GM18507 (cell line): ENCODE results near the gene TOP3A.
A peak's percentile ranks its signal among the peaks of the same experiment; 100 is the strongest.

Experiments used
- DNase-seq: peaks from one replicate; pipeline ENCODE4 v3.0.0; 2011; ENCODE audit warnings: low read depth; ENCODE audit not compliant: insufficient read length; ENCODE audit errors: extremely low spot score
- FAIRE-seq: peaks from 2 replicates; lab custom pipeline; 2011; peaks lifted over from hg19 to GRCh38; lab: Jason Lieb, UNC

The TOP3A gene

DNA sequence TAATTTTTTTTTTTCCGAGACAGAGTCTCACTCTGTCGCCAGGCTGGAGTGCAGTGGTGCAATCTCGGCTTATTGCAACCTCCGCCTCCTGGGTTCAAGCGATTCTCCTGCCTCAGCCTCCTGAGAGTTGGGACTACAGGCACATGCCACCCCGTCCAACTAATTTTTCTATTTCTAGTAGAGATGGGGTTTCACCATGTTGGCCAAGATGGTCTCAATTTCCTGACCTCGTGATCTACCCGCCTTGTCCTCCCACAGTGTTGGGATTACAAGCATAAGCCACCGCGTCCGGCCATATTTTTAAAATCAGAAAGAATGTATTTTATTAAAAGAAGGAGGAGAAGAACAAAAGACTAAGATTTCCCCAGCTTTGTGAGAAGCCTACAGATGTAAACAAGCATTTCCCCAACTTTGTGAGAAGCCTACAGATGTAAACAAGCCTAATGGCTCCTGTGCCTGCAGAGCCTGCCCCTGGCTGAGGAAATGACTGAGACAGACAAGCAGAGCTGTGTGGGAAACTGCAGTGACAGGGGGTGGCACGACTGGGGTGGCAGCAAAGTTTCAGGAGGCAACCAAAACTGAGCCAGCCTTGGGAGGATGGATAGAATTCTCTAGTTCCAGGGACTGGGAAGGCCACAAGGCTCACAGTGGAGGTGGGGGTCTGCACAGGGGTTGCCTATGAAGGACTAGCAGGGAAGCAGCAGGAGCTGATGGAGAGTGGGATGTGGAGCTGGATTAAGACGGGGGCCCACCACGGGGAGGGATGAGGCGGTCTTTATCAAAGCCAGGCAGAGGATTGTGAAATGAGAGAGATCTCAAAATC is 22.9 kb downstream of the TOP3A start:
- FAIRE-seq (no peak), DNase-seq (no peak)

DNA sequence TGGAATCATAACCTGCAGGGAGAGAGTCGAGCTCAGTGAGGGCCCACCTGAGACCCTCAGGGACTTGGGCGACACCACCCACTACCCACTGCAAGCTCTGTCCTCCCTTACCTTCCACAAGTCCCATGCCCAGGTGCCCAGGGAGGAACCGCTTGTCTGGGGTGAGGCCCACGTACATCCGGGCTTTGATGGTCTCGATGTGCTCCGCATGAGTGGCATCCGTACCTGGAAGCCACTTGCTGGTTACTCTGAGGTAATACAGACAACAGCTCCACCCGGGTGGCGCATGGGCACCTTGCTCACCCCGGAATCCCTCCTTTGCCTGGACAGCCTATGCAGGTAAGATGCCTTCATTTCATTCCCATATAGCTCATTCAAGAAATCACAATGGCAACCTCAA is 29.5 kb downstream of the TOP3A start:
- no peak for DNase-seq
- FAIRE-seq, result no peak

DNA sequence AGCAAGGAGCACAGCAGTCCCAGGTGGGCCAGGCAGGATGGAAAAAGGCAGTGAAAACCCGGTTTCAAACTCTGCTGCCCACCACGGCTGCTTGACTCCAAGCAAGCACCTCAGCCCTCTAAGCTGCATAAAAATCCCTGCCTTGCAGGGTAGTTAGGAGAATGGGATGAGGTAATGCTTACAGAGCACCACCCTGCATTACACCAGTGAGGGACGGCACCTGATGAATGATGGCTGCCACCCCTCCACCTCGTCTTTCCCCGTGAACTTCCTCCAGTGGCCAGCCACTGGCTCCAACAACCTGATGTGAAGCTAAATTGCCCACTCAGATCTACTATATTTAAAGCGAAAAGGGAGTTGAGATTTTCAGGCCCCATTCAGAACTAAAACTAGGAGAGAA is 33.0 kb downstream of the TOP3A start:
- DNase-seq (no peak), FAIRE-seq (no peak)

DNA sequence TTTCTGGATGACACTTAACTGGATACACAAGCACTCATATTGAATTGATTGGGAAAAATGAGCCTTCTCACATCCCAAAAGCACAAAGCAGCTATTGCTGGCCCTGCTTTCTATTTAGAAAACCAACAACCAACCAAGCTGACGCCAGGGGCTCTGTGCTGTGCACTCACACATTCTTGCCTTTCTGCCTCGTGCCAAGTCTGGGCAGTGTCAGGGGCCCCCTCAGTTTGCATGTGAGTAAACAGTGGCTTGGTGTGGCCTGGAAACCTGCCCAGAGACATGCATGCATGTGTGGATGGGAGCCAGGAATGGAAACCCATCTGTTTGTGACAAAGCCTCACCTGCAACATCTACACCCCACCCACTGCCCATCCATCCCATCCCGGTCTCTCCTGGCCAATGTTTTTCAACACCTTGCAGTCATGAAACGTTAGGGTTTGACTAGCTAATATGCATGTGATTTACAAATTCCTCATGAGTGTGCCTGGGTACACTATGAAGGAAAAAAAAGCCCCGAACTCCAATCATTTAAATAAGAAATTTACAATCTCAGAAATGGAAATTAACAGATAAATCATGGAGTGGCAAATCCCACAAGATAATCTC is 33.9 kb downstream of the TOP3A start:
- DNase-seq (no peak), FAIRE-seq (no peak)

DNA sequence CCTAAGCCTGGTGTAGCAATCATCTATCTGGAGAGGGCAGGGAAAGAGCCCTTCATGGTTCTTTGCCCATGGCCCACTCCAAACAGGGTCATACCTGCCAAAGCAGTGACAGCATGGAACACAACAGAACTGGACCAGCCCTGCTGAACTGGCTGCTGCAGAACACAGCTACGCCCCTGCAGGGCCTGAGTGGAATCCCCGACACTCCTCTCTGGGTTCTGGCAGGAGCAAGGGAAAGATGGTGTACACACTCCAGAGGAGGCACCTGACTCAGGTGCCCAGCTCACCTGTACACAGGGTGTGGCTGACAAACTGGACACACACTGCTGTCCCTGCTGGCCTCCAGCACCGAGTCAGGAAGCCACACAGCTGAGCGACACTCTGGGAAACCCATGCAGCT is 34.5 kb downstream of the TOP3A start:
- FAIRE-seq (no peak), DNase-seq (no peak)

DNA sequence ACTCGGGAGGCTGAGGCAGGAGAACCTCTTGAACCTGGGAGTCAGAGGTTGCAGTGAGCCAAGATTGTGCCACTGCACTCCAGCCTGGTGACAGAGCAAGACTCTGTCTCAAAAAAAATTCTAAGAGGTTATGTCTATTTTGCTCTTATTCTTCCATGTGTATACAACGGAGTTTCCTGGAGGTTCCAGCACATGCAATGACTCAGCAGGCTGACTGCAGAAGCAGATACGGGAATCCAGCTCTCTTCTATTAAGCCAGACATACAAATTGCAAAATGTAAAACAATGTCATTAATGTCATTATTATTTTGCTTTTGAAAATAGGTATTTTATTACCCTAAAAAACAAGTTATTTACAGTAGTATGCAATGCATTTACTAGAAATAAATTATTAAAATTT is 35.9 kb downstream of the TOP3A start:
- no peak for FAIRE-seq
- no peak for DNase-seq

DNA sequence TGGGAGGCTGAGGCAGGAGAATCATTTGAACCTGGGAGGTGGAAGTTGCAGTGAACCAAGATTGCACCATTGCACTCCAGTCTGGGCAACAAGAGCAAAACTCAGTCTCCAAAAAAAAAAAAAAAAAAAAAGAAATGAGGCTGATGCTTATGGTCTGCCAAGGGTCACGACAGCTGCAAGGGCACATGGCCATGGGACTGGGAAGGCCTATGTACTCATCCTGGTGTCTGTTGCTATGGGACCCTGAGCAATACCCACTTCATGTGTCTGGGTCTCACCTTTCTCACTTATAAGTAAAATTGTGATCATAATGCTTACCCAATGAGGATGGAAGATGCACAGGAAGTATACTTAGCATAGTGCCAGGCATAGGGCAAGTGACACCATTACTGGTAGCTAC is 37.7 kb downstream of the TOP3A start:
- FAIRE-seq, result no peak
- DNase-seq, result no peak

DNA sequence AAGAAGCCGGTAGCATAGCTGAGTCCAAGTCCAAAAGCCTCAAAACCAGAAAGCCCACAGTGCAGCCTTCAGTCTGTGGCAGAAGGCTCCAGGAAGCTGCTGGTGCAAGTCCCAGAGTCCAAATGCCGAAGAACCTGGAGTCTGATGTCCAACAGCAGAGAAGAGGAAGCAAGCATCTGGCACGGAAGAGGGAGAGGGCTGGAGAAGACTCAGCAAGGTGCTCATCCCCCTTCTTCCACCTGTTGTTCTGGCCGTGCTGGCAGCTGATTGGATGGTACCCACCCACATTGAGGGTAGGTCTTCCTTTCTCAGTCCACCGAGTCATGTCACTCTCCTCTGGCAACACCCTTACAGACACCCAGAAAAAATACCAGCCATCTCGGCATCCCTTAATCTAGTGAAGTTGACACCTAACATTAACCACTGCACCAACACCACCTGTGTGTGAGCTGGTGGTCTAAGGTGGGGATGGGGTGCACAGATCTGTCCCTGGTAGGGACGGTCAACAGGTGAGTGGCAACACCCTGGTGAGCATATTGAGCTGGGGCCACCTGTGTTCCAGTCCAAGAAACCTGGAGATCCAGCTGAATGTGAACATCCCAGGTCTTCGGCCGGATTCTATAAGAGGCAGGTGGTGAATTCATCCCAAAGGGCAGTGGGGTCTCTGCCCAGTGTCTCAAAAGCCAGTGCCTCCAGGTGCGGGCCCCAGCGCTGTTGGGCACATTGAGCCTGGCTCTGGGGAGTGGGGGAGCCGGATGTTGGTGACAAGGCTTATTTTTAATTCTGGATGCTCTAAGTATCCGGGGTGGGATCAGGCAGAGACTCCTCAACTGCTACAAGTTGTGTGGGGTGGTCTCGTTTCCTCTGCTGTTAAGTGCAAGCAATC is 44.5 kb downstream of the TOP3A start:
- FAIRE-seq, result no peak

DNA sequence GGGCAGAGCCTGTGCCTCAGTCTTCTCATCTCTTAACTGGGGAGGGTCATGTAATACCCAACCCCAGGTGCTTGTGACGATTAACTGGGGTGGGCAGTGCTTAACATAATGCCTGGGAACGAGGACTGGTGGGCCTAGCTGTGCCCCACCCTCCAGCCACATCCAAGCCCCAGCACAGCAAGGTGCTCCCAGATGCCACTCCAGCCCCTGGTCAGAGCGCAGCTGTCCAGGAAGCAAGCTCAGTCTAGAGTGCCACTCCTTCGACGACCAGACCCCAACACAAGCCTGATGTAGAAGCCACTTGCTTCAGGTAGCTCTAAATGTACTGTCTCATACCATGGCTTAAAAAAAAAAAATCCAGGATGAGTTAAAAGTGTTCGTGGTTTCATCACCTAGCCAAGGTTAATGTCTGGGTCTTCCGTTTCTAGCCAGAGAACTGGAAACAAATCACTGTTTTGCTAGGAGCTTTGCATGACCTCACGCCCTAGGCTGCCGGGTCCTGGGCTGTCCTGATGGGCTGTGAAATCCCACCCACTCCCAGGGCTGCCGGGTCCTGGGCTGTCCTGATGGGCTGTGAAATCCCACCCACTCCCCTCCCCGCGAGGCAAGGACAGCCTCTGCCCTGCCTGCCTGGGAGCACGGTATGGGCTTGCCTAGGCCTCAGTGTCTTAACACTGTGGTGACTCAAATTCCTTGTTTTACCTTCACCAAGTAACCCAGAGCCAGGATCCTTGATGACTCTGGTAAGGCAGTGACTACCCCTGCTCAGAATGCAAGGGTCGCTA is 46.7 kb downstream of the TOP3A start:
- no peak for DNase-seq
- FAIRE-seq, result no peak

More for the DNA sequence above, 44.5 kb downstream of the TOP3A start:
- DNase-seq, result no peak

DNA sequence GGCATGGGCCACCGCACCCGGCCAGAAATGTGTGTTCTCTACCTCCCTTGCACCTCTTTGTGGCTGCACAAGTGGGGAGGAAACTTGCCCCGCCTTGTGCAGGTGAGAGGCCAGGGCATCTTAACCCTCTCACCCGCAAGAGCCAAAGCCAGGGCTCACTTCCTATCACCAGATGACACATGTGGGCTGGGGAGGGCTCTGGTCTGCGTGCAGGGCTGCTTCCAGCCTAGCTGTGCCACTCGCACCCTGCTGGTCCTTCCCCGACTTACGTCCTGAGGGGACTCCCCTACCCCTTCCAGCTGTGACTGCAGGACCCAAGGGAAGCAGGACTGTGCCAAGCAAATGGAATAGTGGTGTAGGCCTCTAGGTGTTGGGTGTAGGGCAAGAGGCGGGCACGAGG is 47.4 kb downstream of the TOP3A start:
- DNase-seq, result no peak
- FAIRE-seq, result no peak

DNA sequence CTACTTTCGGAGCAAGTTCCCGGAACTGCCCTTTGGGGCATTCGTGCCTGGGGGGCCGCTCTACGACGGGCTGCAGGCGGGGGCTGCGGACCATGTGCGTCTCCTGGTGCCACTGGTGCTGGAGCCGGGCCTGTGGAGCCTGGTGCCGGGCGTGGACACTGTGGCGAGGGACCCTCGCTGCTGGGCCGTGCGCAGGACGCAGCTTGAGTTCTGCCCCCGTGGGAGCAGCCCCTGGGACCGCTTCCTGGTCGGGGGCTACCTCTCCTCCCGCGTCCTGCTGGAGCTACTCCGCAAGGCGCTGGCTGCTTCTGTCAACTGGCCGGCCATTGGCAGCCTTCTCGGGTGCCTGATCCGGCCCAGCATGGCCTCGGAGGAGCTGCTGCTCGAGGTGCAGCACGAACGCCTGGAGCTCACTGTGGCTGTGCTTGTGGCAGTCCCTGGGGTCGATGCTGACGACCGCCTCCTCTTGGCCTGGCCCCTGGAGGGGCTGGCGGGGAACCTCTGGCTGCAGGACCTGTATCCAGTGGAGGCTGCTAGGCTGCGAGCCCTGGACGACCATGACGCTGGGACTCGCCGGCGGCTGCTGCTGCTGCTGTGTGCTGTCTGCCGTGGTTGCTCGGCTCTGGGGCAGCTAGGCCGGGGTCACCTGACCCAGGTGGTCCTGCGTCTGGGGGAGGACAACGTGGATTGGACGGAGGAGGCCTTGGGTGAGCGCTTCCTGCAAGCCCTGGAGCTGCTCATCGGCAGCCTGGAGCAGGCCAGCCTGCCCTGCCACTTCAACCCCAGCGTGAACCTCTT is 50.7 kb downstream of the TOP3A start:
- DNase-seq, result no peak
- no peak for FAIRE-seq

DNA sequence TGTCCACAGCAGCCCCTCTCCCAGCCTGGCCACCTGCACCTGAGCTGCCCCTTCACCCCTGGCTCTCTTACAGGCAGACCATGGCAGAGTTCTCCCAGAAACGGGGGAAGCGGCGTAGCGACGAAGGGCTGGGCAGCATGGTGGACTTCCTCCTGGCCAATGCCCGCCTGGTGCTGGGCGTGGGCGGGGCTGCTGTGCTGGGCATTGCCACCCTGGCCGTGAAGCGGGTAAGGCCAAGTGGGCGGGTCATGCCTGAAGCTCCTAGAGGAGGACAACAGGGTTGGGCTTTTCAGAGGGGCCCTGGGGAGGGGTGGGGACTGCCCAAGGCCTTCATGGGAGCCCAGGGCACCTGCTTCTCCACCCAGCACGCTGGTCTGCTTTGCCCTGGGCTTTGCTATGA is 52.2 kb downstream of the TOP3A start:
- DNase-seq (no peak), FAIRE-seq (no peak)

DNA sequence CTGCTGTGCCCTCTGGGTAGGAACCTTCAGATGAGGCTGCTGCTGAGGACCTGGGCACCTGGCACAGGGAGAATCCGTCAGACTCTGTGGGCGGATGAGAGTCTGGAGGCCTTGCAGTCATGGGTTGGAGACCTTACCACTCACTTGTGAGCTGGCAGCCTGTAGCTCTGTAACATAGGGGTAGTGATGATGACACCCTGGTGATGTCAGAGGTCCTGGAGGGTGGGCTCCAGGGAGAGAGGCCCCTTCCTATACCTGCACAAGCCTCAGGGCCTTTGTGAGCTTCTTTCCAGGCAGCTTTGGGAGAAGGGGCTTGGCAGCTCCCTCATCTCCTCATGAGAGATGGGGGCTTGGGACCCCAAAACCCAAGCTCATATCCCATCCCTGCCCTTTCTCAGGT is 52.7 kb downstream of the TOP3A start:
- FAIRE-seq, result no peak

DNA sequence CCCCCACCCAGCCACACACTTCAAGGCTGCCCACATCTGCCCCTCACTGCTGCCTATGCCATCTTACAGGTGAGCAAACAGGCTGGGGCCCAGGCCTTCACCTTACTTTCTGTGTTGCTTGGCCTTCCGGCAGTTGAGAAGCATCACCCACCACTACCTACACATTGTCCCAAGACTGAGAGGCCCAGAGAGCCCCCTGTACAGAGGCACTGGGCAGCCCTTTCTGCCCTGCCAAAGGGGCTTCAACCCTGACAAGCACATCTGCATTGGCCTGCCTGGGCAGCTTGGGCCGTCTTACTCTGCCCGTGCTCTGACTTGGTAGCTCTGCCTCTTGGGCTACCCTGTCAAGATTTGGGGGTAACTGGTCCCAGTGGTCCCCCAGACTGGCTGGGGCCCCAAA is 53.1 kb downstream of the TOP3A start:
- FAIRE-seq, result no peak
- DNase-seq, result no peak

More for the DNA sequence above, 52.7 kb downstream of the TOP3A start:
- no peak for DNase-seq

DNA sequence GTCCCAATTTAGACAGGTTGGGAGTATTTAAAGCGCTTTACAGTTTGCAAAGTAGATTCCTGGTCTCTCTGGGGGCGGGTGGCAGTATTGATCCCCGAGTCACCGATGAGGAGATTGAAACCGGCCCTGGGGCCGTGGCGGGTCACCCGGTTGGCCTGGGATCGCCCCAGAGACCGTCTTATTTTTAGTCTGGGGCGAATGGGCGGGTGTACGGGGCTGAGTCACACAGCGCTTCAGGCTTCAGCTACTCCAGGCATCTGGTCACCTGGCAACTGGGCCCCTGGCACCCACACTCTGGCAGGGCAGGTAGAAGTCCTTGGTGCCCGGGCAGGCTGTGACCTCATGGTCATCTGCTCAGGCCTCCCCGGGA is 53.7 kb downstream of the TOP3A start:
- no peak for DNase-seq
- peak; percentile 36 for FAIRE-seq

DNA sequence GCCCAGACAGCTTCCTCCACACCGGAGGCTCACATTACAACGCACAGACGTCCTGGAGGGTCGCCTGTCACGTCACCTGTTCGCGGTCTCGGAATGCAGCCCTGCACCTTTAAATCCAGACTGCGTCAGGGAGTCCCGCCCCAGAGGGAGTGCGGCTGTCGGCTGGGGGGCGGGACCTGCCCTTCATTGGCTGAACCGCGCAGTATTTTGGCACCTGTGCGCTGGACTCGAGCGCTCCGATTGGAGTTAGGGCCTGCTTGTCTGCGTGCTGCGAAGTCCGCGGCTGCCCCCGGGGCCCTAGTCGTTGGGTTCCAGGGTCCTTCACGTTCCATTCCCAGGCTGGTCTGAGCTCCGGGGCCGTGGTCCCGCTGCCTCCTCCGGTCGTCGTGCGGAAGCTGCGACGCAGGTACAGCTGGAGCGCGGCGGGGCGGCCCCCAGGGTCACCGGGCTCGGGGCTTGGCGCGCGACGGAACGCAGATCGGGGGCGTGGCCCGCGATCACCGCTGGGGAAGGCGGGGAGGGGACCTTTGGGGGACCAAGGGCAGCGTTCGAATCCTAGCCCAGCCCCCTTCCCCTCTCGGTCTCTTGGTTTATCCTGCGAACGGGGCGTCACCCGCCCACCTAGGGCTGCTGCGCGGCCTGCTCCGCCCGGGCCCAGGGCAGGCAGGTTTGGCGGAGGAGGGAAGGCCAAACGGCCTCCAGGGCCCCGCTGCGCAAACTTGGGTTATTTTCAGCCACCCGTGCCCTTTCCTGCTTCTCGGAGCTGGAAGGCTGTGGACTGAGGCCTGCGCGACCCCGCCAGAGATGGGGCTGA is 54.3 kb downstream of the TOP3A start, which contains the start of gene MIEF2:
Gene MIEF2 (plus strand): TSS at position 331 of the 814 bp plus-strand sequence. CDS start 2,059 bp downstream, outside the sequence.
- DNase-seq (peak; percentile 97), FAIRE-seq (peak; percentile 96)

DNA sequence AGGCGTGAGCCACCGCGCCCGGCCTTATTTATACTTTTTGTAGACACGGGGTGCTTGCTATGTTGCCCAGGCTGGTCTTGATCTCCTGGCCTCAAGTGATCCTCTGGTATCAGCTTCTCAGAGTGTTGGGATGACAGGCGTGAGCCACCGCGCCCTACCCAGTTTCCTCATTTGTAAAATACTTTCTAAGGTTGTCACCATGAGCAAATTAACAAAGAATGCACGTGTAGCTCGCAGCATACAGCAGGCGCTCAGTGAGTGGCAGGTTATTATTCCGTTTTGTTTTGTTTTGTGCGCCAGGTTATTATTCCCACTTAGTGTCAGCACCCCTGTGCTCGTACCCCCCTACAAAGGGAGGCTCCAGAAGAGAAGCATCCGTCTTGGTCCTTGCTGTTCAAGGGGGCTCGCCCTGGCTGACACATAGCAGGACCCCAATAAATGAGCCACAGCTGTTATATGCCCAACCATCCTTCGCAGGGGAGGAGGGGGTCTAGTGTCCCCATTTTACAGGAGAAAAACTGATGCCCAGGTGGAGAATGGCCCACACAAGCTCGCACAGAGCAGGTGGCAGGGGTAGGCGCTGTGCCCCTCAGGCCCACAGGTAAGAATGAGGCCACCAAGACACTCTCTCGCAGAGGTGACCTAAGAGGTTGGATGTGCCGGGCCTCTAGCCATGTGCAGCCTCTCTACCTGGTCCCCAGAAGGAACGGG is 55.0 kb downstream of the TOP3A start:
- DNase-seq (no peak), FAIRE-seq (no peak)
